GM23248 (cell line): ENCODE measurements around the gene TMEM238L. TPM values are rescaled to one million over a fixed set of nuclear protein-coding genes. Genes with fewer than 3 reads are reported as not detected.

ENCODE experiments used
- DNase-seq: peaks from one replicate; pipeline ENCODE4 v3.0.0-alpha.2; 2015
- H2AFZ ChIP-seq: fragments of 200-600 bp; sonication (generic); 2 replicates; pipeline ENCODE4 v1.6.1; 2016; ENCODE audit warnings: antibody characterized with exemption
- H3F3A ChIP-seq: fragments of 200-600 bp; sonication (generic); 2 replicates; pipeline ENCODE4 v1.6.1; 2016; ENCODE audit warnings: mild to moderate bottlenecking, antibody characterized with exemption, mixed run types; ENCODE audit not compliant: insufficient read depth
- H3K27ac ChIP-seq: fragments of 200-600 bp; sonication (generic); 2 replicates; pipeline ENCODE4 v1.5.1; 2016; ENCODE audit warnings: mild to moderate bottlenecking
- H3K27me3 ChIP-seq: fragments of 200-600 bp; sonication (generic); replicated peaks from 2 replicates; pipeline ENCODE4 v1.6.1; 2016; ENCODE audit warnings: mild to moderate bottlenecking; ENCODE audit not compliant: insufficient read depth
- H3K36me3 ChIP-seq: fragments of 200-600 bp; sonication (generic); 2 replicates; pipeline ENCODE4 v1.6.1; 2016; ENCODE audit warnings: low read depth, mild to moderate bottlenecking
- H3K4me1 ChIP-seq: fragments of 200-600 bp; sonication (generic); 2 replicates; pipeline ENCODE4 v1.6.1; 2016; ENCODE audit warnings: mild to moderate bottlenecking; ENCODE audit not compliant: insufficient read depth
- H3K4me2 ChIP-seq: fragments of 200-600 bp; sonication (generic); one replicate; pipeline ENCODE4 v1.6.1; 2016; ENCODE audit warnings: mild to moderate bottlenecking; ENCODE audit not compliant: unreplicated experiment
- H3K4me3 ChIP-seq: fragments of 200-600 bp; sonication (generic); 2 replicates; pipeline ENCODE4 v1.5.1; 2016; ENCODE audit warnings: mild to moderate bottlenecking
- H3K79me2 ChIP-seq: fragments of 200-600 bp; sonication (generic); 2 replicates; pipeline ENCODE4 v1.6.1; 2016; ENCODE audit warnings: mild to moderate bottlenecking; ENCODE audit not compliant: insufficient read depth
- H3K9ac ChIP-seq: fragments of 200-600 bp; sonication (generic); 2 replicates; pipeline ENCODE4 v1.6.1; 2016; ENCODE audit warnings: mild to moderate bottlenecking
- H3K9me2 ChIP-seq: fragments of 200-600 bp; sonication (generic); 2 replicates; pipeline ENCODE4 v1.6.1; 2016; ENCODE audit warnings: mixed run types, mild to moderate bottlenecking, moderate library complexity; ENCODE audit not compliant: insufficient read depth
- H3K9me3 ChIP-seq: fragments of 200-600 bp; sonication (generic); one replicate; pipeline ENCODE4 v1.6.1; 2017; ENCODE audit warnings: low read depth
- H4K20me1 ChIP-seq: fragments of 200-600 bp; sonication (generic); 2 replicates; pipeline ENCODE4 v1.6.0; 2016; ENCODE audit not compliant: insufficient read depth
- EZH2 ChIP-seq: fragments of 200-600 bp; sonication (generic); IDR thresholded peaks from 2 replicates; pipeline ENCODE4 v1.6.1; 2018; ENCODE audit warnings: antibody characterized with exemption, mild to moderate bottlenecking; ENCODE audit not compliant: insufficient read depth, poor library complexity, severe bottlenecking
- EZH2phosphoT487 ChIP-seq: fragments of 200-600 bp; sonication (generic); IDR thresholded peaks from 2 replicates; pipeline ENCODE4 v1.6.1; 2018; ENCODE audit warnings: antibody characterized with exemption, moderate library complexity, mild to moderate bottlenecking, low read depth; ENCODE audit not compliant: insufficient read depth
- WGBS, 2 experiments: methylation state at CpG; one replicate each; pipeline ENCODE4 v1.1.6; 2015 to 2017; ENCODE audit warnings: low lambda C conversion rate in 2 of 2, low coverage in 1 of 2; ENCODE audit errors: missing lambda C conversion rate in 2 of 2; 5-methylcytosine and 5-hydroxymethylcytosine counted together
- in situ Hi-C: fragments of 300-500 bp; cut with MboI; formaldehyde crosslinking; loops from 2 replicates; pipeline ENCODE4 v1.15.0; 2020
- polyA plus RNA-seq: library from polyadenylated mRNA; unstranded; fragments of >200 nt; fragmentation: Nextera tagmentation; extraction: Ambion mirVana; gene quantifications from 2 replicates; pipeline ENCODE4 v1.2.1, GENCODE V29; 2016
- total RNA-seq: library from RNA; depleted of rRNA; stranded (reverse); fragments of >200 nt; shearing (Covaris generic); gene quantifications from 2 replicates; pipeline ENCODE4 v1.2.3, GENCODE V29; 2014

Gene TMEM238L
- total and polyA plus RNA-seq, 2 experiments from 2014 or later = not detected

- TF ChIP-seq EZH2phosphoT487 = no peak
- no peak for TF ChIP-seq EZH2
- Histone ChIP-seq H3K9ac (no peak overlapping the region), H3K4me1 (no peaks in the 10 kb centered on the region), H3K4me2 (no peak overlapping the region), H3F3A (no peaks in the 10 kb centered on the region), H3K9me3 (no peaks in the 10 kb centered on the region), H3K36me3 (no peaks in the 10 kb centered on the region), H3K27me3 (no peaks in the 10 kb centered on the region; the same call in 1 of the 2 replicates), H3K79me2 (no peaks in the 10 kb centered on the region), H3K4me3 (no peak overlapping the region), H3K27ac (no peak overlapping the region), H4K20me1 (no peaks in the 10 kb centered on the region), H3K9me2 (no peaks in the 10 kb centered on the region), H2AFZ (no peak overlapping the region)
- in situ Hi-C loops = no loop called here
- WGBS, 2 experiments = 59 to 65% methylated on average over 15 of the region's 15 CpGs
- no peak for DNase-seq
Observed at GRCh38 chr17:10836966-10837590, 33.2 kb upstream of the TMEM238L start.

GRCh38 chr17:10836145-10836544, 32.2 kb upstream of the TMEM238L start:
- Histone ChIP-seq H3K4me2 (no peak overlapping the region), H3K4me1 (no peaks in the 10 kb centered on the region), H3K9me3 (no peaks in the 10 kb centered on the region), H2AFZ (no peak overlapping the region), H3K79me2 (no peaks in the 10 kb centered on the region), H3K4me3 (no peak overlapping the region), H4K20me1 (no peaks in the 10 kb centered on the region), H3K36me3 (no peaks in the 10 kb centered on the region), H3K27ac (no peak overlapping the region), H3F3A (no peaks in the 10 kb centered on the region), H3K9ac (no peak overlapping the region), H3K9me2 (no peaks in the 10 kb centered on the region), H3K27me3 (no peaks in the 10 kb centered on the region; the same call in 1 of the 2 replicates)
- 55 to 59% methylated on average over 7 of the region's 7 CpGs for WGBS, 2 experiments
- TF ChIP-seq EZH2phosphoT487 = no peak
- TF ChIP-seq EZH2 = no peak
- in situ Hi-C loops = no loop called here
- no peak for DNase-seq

- no peaks in the 10 kb centered on the region for H3K4me1 ChIP-seq
- no peak overlapping the region for H3K4me2 ChIP-seq
- 64 to 66% methylated on average over 5 of the region's 5 CpGs for WGBS, 2 experiments
- no peaks in the 10 kb centered on the region for H3K9me2 ChIP-seq
- no peaks in the 10 kb centered on the region for H3F3A ChIP-seq
- TF ChIP-seq EZH2phosphoT487 (no peak), EZH2 (no peak)
- no peak overlapping the region for H3K27ac ChIP-seq
- H4K20me1 ChIP-seq = no peaks in the 10 kb centered on the region
- H3K4me3 ChIP-seq = no peak overlapping the region
- no peaks in the 10 kb centered on the region for H3K9me3 ChIP-seq
- DNase-seq = no peak
- H3K36me3 ChIP-seq = no peaks in the 10 kb centered on the region
- no peaks in the 10 kb centered on the region for H3K79me2 ChIP-seq
- H3K9ac ChIP-seq = no peak overlapping the region
- H2AFZ ChIP-seq = no peak overlapping the region
- no peaks in the 10 kb centered on the region; the same call in 1 of the 2 replicates for H3K27me3 ChIP-seq
- in situ Hi-C loops = no loop called here
Observed at GRCh38 chr17:10831696-10832095, 27.8 kb upstream of the TMEM238L start.

GRCh38 chr17:10827898-10828552, 24.1 kb upstream of the TMEM238L start:
- in situ Hi-C loops = no loop called here
- no peaks in the 10 kb centered on the region for H3K9me3 ChIP-seq
- DNase-seq = no peak
- H3K27ac ChIP-seq = no peak overlapping the region
- H2AFZ ChIP-seq = no peak overlapping the region
- no peak overlapping the region for H3K4me3 ChIP-seq
- no peak for TF ChIP-seq EZH2phosphoT487
- TF ChIP-seq EZH2 = no peak
- no peak overlapping the region for H3K4me2 ChIP-seq
- H3K27me3 ChIP-seq = no peaks in the 10 kb centered on the region
- H3K36me3 ChIP-seq = no peaks in the 10 kb centered on the region
- H3K9me2 ChIP-seq = no peaks in the 10 kb centered on the region
- no peaks in the 10 kb centered on the region for H3F3A ChIP-seq
- no peaks in the 10 kb centered on the region for H3K4me1 ChIP-seq
- H3K79me2 ChIP-seq = no peaks in the 10 kb centered on the region
- H4K20me1 ChIP-seq = no peaks in the 10 kb centered on the region
- 21 to 22% methylated on average over 5 of the region's 5 CpGs for WGBS, 2 experiments
- no peak overlapping the region for H3K9ac ChIP-seq
